ENCODE measurements around the gene DLEC1.

The DLEC1 gene

GRCh38 chr3:37999836-38000235, 39.2 kb upstream of the DLEC1 start:
- H3K27ac ChIP-seq (ENCODE audit: low read length): no peak overlapping the region
- peaks cover 16% of the 10 kb centered on the region for H3K36me3 ChIP-seq (replicated peaks; ENCODE audit: low read depth, low read length)

GRCh38 chr3:38000242-38000916, 38.6 kb upstream of the DLEC1 start:
- Histone ChIP-seq H3K9ac (ENCODE audit: low read length) (no peak overlapping the region), H2AFZ (ENCODE audit: low read depth, low read length) (no peak overlapping the region), H3K4me3 (ENCODE audit: low read length) (no peak overlapping the region), H3K79me2 (ENCODE audit: low read length) (peaks cover 3% of the 10 kb centered on the region), H3K4me2 (ENCODE audit: low read length) (no peak overlapping the region), H3K36me3 (replicated peaks; ENCODE audit: low read depth, low read length) (peaks cover 16% of the 10 kb centered on the region), H4K20me1 (ENCODE audit: insufficient read depth, low read length) (no peaks in the 10 kb centered on the region), H3K27ac (ENCODE audit: low read length) (no peak overlapping the region), H3K27me3 (ENCODE audit: low read depth, low read length) (no peaks in the 10 kb centered on the region), H3K9me3 (ENCODE audit: insufficient read depth, low read length) (no peaks in the 10 kb centered on the region), H3K4me1 (ENCODE audit: low read length) (peaks cover 5% of the 10 kb centered on the region)
- no peak for TF ChIP-seq CTCF (IDR thresholded peaks at IDR 0.05; ENCODE audit: low read depth, low read length)
- TF ChIP-seq EZH2phosphoT487 (IDR thresholded peaks at IDR 0.05; ENCODE audit: low read depth): no peak

More at GRCh38 chr3:37999836-38000235, 39.2 kb upstream of the DLEC1 start:
- Histone ChIP-seq H3K4me3 (ENCODE audit: low read length) (no peak overlapping the region), H3K27me3 (ENCODE audit: low read depth, low read length) (no peaks in the 10 kb centered on the region), H3K79me2 (ENCODE audit: low read length) (peaks cover 9% of the 10 kb centered on the region), H2AFZ (ENCODE audit: low read depth, low read length) (no peak overlapping the region), H3K9ac (ENCODE audit: low read length) (no peak overlapping the region), H3K4me2 (ENCODE audit: low read length) (no peak overlapping the region), H4K20me1 (ENCODE audit: insufficient read depth, low read length) (no peaks in the 10 kb centered on the region), H3K9me3 (ENCODE audit: insufficient read depth, low read length) (no peaks in the 10 kb centered on the region), H3K4me1 (ENCODE audit: low read length) (peaks cover 11% of the 10 kb centered on the region)
- TF ChIP-seq CTCF (IDR thresholded peaks at IDR 0.05; ENCODE audit: low read depth, low read length) (no peak), EZH2phosphoT487 (IDR thresholded peaks at IDR 0.05; ENCODE audit: low read depth) (no peak)

GRCh38 chr3:38000965-38001455, 38.0 kb upstream of the DLEC1 start:
- no peak for TF ChIP-seq EZH2phosphoT487 (IDR thresholded peaks at IDR 0.05; ENCODE audit: low read depth)
- no peak for TF ChIP-seq CTCF (IDR thresholded peaks at IDR 0.05; ENCODE audit: low read depth, low read length)
- no peak overlapping the region for H2AFZ ChIP-seq (ENCODE audit: low read depth, low read length)
- H3K27ac ChIP-seq (ENCODE audit: low read length): no peak overlapping the region
- no peak overlapping the region for H3K4me3 ChIP-seq (ENCODE audit: low read length)
- H3K79me2 ChIP-seq (ENCODE audit: low read length): no peaks in the 10 kb centered on the region
- H3K9me3 ChIP-seq (ENCODE audit: insufficient read depth, low read length): no peaks in the 10 kb centered on the region
- no peak overlapping the region for H3K9ac ChIP-seq (ENCODE audit: low read length)
- peaks cover 4% of the 10 kb centered on the region for H3K4me1 ChIP-seq (ENCODE audit: low read length)
- no peaks in the 10 kb centered on the region for H4K20me1 ChIP-seq (ENCODE audit: insufficient read depth, low read length)
- H3K27me3 ChIP-seq (ENCODE audit: low read depth, low read length): no peaks in the 10 kb centered on the region
- H3K36me3 ChIP-seq (replicated peaks; ENCODE audit: low read depth, low read length): peaks cover 16% of the 10 kb centered on the region
- H3K4me2 ChIP-seq (ENCODE audit: low read length): no peak overlapping the region

- Histone ChIP-seq H3K4me1 (ENCODE audit: low read length) (peaks cover 2% of the 10 kb centered on the region), H3K27me3 (ENCODE audit: low read depth, low read length) (no peaks in the 10 kb centered on the region), H3K4me3 (ENCODE audit: low read length) (no peak overlapping the region), H2AFZ (ENCODE audit: low read depth, low read length) (no peak overlapping the region), H3K36me3 (replicated peaks; ENCODE audit: low read depth, low read length) (peaks cover 12% of the 10 kb centered on the region), H3K79me2 (ENCODE audit: low read length) (no peaks in the 10 kb centered on the region), H3K9ac (ENCODE audit: low read length) (no peak overlapping the region), H4K20me1 (ENCODE audit: insufficient read depth, low read length) (no peaks in the 10 kb centered on the region), H3K9me3 (ENCODE audit: insufficient read depth, low read length) (no peaks in the 10 kb centered on the region), H3K4me2 (ENCODE audit: low read length) (no peak overlapping the region), H3K27ac (ENCODE audit: low read length) (no peak overlapping the region)
- TF ChIP-seq CTCF (IDR thresholded peaks at IDR 0.05; ENCODE audit: low read depth, low read length) (no peak), EZH2phosphoT487 (IDR thresholded peaks at IDR 0.05; ENCODE audit: low read depth) (no peak)
Observed at GRCh38 chr3:38001456-38002081, 37.4 kb upstream of the DLEC1 start.
